GM18517 (cell line): ENCODE results near the gene F11.
"Not testable (repeated sequence)": the region's sequence is repeated elsewhere in the genome, so short reads cannot be mapped to it uniquely, and the experiment has no call there.

Source experiments
- ATAC-seq: cut with Tn5 transposase; IDR thresholded peaks from one replicate; pipeline ENCODE4 v1.9.1; 2021; ENCODE audit warnings: mild to moderate bottlenecking, moderate library complexity; ENCODE audit not compliant: unreplicated experiment

Gene F11

GRCh38 chr4:186298031-186298647, 32.1 kb downstream of the F11 start:
- no peak for ATAC-seq

GRCh38 chr4:186299291-186299690, 33.3 kb downstream of the F11 start:
- no peak for ATAC-seq

- no peak for ATAC-seq
These were observed 34.8 kb downstream of the F11 start for GRCh38 chr4:186300659-186301390.

- no peak for ATAC-seq
These were observed 38.2 kb downstream of the F11 start for GRCh38 chr4:186304216-186304615.

GRCh38 chr4:186304866-186305505, 39.0 kb downstream of the F11 start:
- no peak for ATAC-seq

- ATAC-seq, result no peak
These were observed 41.5 kb downstream of the F11 start for GRCh38 chr4:186307497-186307896.

- ATAC-seq, result no peak
These were observed 41.9 kb downstream of the F11 start for GRCh38 chr4:186307916-186308315.

- ATAC-seq, result no peak
These were observed 52.5 kb downstream of the F11 start for GRCh38 chr4:186318481-186318880.

GRCh38 chr4:186324660-186325059, 58.7 kb downstream of the F11 start:
- ATAC-seq, result not testable (repeated sequence)

- no peak for ATAC-seq
These were observed 60.4 kb downstream of the F11 start for GRCh38 chr4:186326391-186326790.

- ATAC-seq, result no peak
These were observed 63.4 kb downstream of the F11 start for GRCh38 chr4:186329372-186329771.

- no peak for ATAC-seq
These were observed 64.4 kb downstream of the F11 start for GRCh38 chr4:186330368-186330767.

- no peak for ATAC-seq
These were observed 69.8 kb downstream of the F11 start for GRCh38 chr4:186335793-186336192.
